ENCODE data around the gene GZF1.
A peak's percentile ranks its signal among the peaks of the same experiment; 100 is the strongest.

The GZF1 gene

GRCh38 chr20:23370873-23371272 is 8.9 kb downstream of the GZF1 start:
- DNase-seq = no peak

GRCh38 chr20:23371496-23371895 is 9.5 kb downstream of the GZF1 start:
- no peak for DNase-seq

GRCh38 chr20:23374441-23374840 is 12.5 kb downstream of the GZF1 start:
- no peak for DNase-seq

- no peak for DNase-seq
Measured at GRCh38 chr20:23375827-23376226, 13.8 kb downstream of the GZF1 start.

GRCh38 chr20:23379772-23380171 is 17.8 kb downstream of the GZF1 start:
- no peak for DNase-seq

GRCh38 chr20:23381876-23382275 is 19.9 kb downstream of the GZF1 start:
- no peak for DNase-seq

GRCh38 chr20:23386304-23387117 is 24.5 kb downstream of the GZF1 start:
- no peak for DNase-seq

- no peak for DNase-seq
Measured at GRCh38 chr20:23387118-23387443, 25.1 kb downstream of the GZF1 start.

- no peak for DNase-seq
Measured at GRCh38 chr20:23390091-23390774, 28.3 kb downstream of the GZF1 start.

- no peak for DNase-seq
Measured at GRCh38 chr20:23391707-23392310, 29.8 kb downstream of the GZF1 start.

- DNase-seq = no peak
Measured at GRCh38 chr20:23393996-23394775, 32.2 kb downstream of the GZF1 start.

GRCh38 chr20:23396950-23397627 is 35.1 kb downstream of the GZF1 start:
- DNase-seq = peak; percentile 25

GRCh38 chr20:23397961-23398360 is 36.0 kb downstream of the GZF1 start:
- DNase-seq = peak; percentile 34

GRCh38 chr20:23399568-23400241 is 37.7 kb downstream of the GZF1 start:
- peak; percentile 37 for DNase-seq

- no peak for DNase-seq
Measured at GRCh38 chr20:23401051-23401450, 39.1 kb downstream of the GZF1 start.

- no peak for DNase-seq
Measured at GRCh38 chr20:23403751-23404150, 41.8 kb downstream of the GZF1 start.

GRCh38 chr20:23404196-23404595 is 42.2 kb downstream of the GZF1 start:
- DNase-seq = peak; percentile 11

- no peak for DNase-seq
Measured at GRCh38 chr20:23406880-23407279, 44.9 kb downstream of the GZF1 start.

GRCh38 chr20:23407781-23408464 is 45.9 kb downstream of the GZF1 start:
- no peak for DNase-seq

- no peak for DNase-seq
Measured at GRCh38 chr20:23408957-23409356, 47.0 kb downstream of the GZF1 start.

GRCh38 chr20:23409800-23410199 is 47.8 kb downstream of the GZF1 start:
- no peak for DNase-seq

All from fibroblast of upper back skin (primary cell).